Neural progenitor cell (in vitro differentiated cells): ENCODE results near the gene STK39.

Experiments
- CTCF ChIP-seq: fragments of 200-600 bp; sonication (generic); IDR thresholded peaks from 2 replicates; pipeline ENCODE4 v1.5.1; 2017; ENCODE audit warnings: antibody characterized with exemption, mild to moderate bottlenecking
- EZH2 ChIP-seq: fragments of 200-600 bp; sonication (generic); IDR thresholded peaks from 2 replicates; pipeline ENCODE4 v1.6.1; 2017; ENCODE audit warnings: antibody characterized with exemption, mild to moderate bottlenecking, moderate library complexity

- TF ChIP-seq CTCF (no peak), EZH2 (no peak)
Measured at GRCh38 chr2:168155046-168155445, 92.3 kb downstream of the STK39 start.
